ENCODE results near the gene YPEL4.

Gene YPEL4

DNA sequence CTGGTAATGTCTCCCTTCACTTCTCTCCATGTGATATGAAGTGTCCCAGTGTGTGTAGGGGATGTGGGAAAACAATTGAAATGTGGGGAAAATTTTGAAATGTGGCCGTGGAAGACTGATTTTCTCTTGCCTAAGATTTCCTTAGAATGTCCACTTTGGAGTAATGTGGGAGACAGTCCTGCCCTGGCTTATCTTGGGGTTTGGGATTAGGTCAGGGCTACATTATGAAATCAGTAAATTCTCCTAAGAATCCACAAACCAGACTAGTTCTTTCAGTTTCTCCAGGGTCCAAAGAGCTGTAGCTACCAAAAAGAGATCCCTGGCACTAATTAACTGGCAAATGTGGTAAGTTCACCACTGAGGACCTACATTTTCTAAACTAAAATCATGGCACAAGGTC, 22.8 kb downstream of the YPEL4 start:
- no peaks in the 10 kb centered on the region for H3K36me3 Mint-ChIP-seq (ENCODE audit: low read depth)
- H3K9me3 Mint-ChIP-seq: no peaks in the 10 kb centered on the region
- no peak overlapping the region for H3K4me3 Mint-ChIP-seq
- no peaks in the 10 kb centered on the region for H3K4me1 Mint-ChIP-seq (ENCODE audit: low read depth)
- H3K27me3 Mint-ChIP-seq: peaks cover 8% of the 10 kb centered on the region
- H3K27ac Mint-ChIP-seq: no peak overlapping the region

DNA sequence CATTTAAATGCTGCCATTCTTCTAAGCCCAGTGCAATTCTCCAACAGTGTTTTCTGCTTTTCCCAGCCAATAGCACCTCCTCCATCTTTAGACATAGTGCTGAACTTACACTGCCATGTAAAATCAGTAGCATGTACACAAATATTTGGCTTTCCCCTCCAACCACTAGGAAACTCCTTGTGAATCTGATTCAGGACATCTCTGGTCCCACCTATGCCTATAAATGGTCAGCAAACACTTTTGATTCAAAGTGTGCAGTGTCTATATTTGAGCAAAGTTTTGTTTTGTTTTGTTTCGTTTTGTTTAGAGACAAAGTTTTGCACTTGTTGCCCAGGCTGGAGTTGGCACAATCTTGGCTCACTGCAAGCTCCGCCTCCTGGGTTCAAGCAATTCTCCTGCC, 24.8 kb downstream of the YPEL4 start:
- H3K36me3 Mint-ChIP-seq (ENCODE audit: low read depth): no peaks in the 10 kb centered on the region
- no peaks in the 10 kb centered on the region for H3K4me1 Mint-ChIP-seq (ENCODE audit: low read depth)
- H3K9me3 Mint-ChIP-seq: peaks cover 2% of the 10 kb centered on the region
- H3K4me3 Mint-ChIP-seq: no peak overlapping the region
- no peaks in the 10 kb centered on the region for H3K27me3 Mint-ChIP-seq
- no peak overlapping the region for H3K27ac Mint-ChIP-seq

DNA sequence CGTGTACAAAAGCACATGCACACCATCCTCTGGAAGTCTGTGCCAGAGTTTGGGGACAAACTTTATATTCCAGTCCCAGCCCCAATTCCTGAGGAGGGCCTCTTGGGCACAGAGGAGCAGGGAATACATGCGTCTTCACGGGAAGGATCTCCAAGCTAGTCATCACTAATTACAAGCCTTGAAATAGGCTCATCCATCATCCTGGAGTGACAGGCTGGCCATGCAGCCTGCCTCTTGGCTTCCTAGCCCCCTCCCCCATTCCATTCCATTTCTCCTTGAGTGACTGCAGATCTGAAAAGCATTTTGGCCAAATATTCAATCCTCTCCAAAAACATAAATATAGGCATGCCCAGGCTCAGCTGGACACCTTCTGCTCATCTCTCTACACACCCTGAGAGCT, 27.4 kb downstream of the YPEL4 start:
- Mint-ChIP-seq H3K4me1 (ENCODE audit: low read depth) (no peaks in the 10 kb centered on the region), H3K4me3 (no peak overlapping the region), H3K27ac (no peak overlapping the region), H3K27me3 (no peaks in the 10 kb centered on the region), H3K36me3 (ENCODE audit: low read depth) (no peaks in the 10 kb centered on the region), H3K9me3 (peaks cover 7% of the 10 kb centered on the region)

DNA sequence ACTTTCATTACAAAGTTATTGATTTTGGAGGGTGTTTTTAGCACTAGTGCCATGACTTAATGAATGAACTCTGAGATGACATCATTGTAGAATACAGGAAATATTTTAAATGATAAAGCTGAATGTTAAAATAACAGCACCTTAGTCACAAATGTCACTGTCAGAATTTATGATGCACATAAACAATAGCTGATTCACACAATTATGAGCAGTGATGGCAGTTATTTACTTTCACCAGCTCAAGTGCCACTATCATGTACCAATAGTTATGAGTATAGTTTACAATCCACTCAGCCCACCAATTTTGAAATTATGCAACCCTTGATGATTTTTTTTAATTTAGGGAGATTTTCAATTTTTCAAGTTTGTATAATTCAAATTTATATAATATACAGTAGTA, 29.2 kb downstream of the YPEL4 start:
- H3K4me1 Mint-ChIP-seq (ENCODE audit: low read depth): no peaks in the 10 kb centered on the region
- no peak overlapping the region for H3K4me3 Mint-ChIP-seq
- H3K36me3 Mint-ChIP-seq (ENCODE audit: low read depth): no peaks in the 10 kb centered on the region
- H3K9me3 Mint-ChIP-seq: peaks cover 7% of the 10 kb centered on the region
- H3K27me3 Mint-ChIP-seq: peaks cover 5% of the 10 kb centered on the region
- H3K27ac Mint-ChIP-seq: no peak overlapping the region

DNA sequence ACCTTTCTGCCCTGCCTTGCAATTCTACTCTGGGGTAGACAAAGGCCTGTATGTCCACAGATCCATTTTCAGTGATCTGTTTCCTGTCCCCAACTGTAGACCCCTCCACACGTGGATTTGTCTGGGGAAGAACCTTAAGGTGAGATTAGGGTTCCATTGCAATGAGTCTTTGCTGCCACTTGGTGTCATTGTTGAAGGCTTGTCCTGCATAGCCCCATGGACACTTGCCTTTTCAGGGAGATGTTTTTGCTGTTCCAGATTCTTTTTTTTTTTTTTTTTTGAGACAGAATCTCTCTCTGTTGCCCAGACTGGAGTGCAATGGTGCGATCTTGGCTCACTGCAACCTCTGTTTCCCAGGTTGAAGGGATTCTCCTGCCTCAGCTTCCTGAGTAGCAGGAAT, 30.4 kb downstream of the YPEL4 start:
- no peak overlapping the region for H3K4me3 Mint-ChIP-seq
- no peak overlapping the region for H3K27ac Mint-ChIP-seq
- H3K36me3 Mint-ChIP-seq (ENCODE audit: low read depth): no peaks in the 10 kb centered on the region
- peaks cover 5% of the 10 kb centered on the region for H3K27me3 Mint-ChIP-seq
- no peaks in the 10 kb centered on the region for H3K4me1 Mint-ChIP-seq (ENCODE audit: low read depth)
- H3K9me3 Mint-ChIP-seq: peaks cover 7% of the 10 kb centered on the region

DNA sequence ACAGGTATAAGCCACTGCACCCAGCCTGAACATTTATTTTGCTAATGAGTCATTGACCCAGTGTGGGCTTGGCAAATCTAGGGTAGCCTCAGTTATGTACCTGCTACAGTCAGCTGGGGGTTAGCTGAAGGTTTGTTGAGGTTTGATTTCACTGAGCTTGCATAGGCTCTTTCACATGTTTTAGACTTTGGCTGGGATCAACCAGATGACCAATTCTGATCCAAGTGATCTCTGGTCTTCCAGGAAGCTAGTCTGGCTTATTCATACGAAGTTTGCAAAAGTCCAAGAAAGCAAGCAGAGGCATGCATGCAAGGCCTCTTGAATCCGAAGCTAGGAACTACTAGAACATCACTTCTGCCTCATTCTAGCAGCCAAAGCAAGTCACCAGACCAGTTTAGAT, 31.3 kb downstream of the YPEL4 start:
- peaks cover 7% of the 10 kb centered on the region for H3K9me3 Mint-ChIP-seq
- no peak overlapping the region for H3K27ac Mint-ChIP-seq
- no peaks in the 10 kb centered on the region for H3K36me3 Mint-ChIP-seq (ENCODE audit: low read depth)

DNA sequence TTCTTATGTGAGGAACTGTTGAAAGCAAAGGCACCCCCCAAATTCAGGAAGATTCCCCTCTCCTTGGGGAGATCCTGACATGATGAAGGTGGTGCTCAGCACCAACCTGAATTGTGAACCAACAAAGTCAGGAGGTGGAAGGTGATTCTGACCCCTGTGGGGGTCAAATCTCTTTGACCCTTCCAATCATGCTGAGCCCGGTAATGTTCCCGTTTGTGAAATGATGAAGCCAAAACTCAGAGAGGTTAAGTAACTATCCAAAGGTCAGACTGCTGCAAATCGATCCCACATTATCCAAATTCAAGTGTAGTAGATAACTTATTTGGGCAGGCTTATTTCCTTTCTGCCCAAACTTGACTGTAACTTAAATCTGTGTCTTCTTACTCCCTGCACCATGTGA, 33.1 kb downstream of the YPEL4 start:
- peaks cover 9% of the 10 kb centered on the region for H3K27me3 Mint-ChIP-seq
- H3K4me1 Mint-ChIP-seq (ENCODE audit: low read depth): no peaks in the 10 kb centered on the region
- peaks cover 7% of the 10 kb centered on the region for H3K9me3 Mint-ChIP-seq
- no peak overlapping the region for H3K27ac Mint-ChIP-seq
- no peaks in the 10 kb centered on the region for H3K36me3 Mint-ChIP-seq (ENCODE audit: low read depth)
- no peak overlapping the region for H3K4me3 Mint-ChIP-seq

More for the DNA sequence above, 31.3 kb downstream of the YPEL4 start:
- H3K4me3 Mint-ChIP-seq: no peak overlapping the region
- H3K4me1 Mint-ChIP-seq (ENCODE audit: low read depth): no peaks in the 10 kb centered on the region
- H3K27me3 Mint-ChIP-seq: peaks cover 9% of the 10 kb centered on the region

DNA sequence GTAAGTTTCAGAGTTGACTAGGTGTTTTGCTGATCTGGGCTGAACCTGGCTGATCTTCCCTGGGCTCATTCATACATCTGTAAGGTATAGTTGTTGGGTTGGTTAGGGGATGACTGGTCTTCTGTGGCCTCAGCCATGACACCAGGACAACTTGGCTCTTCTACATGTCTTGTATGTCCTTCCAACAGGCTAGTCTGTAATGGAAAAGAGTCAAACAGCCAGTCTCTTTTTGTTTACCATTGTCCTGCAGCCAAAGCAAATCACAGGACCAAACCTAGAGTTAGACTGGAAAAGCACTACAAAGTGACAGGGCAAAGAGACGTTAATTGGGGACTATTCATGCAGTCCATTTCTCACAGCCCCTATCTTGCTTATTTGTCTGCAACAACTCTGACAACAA, 34.4 kb downstream of the YPEL4 start:
- H3K27ac Mint-ChIP-seq: no peak overlapping the region
- H3K27me3 Mint-ChIP-seq: peaks cover 9% of the 10 kb centered on the region
- H3K4me3 Mint-ChIP-seq: no peak overlapping the region
- H3K4me1 Mint-ChIP-seq (ENCODE audit: low read depth): no peaks in the 10 kb centered on the region
- no peaks in the 10 kb centered on the region for H3K36me3 Mint-ChIP-seq (ENCODE audit: low read depth)
- peaks cover 7% of the 10 kb centered on the region for H3K9me3 Mint-ChIP-seq

DNA sequence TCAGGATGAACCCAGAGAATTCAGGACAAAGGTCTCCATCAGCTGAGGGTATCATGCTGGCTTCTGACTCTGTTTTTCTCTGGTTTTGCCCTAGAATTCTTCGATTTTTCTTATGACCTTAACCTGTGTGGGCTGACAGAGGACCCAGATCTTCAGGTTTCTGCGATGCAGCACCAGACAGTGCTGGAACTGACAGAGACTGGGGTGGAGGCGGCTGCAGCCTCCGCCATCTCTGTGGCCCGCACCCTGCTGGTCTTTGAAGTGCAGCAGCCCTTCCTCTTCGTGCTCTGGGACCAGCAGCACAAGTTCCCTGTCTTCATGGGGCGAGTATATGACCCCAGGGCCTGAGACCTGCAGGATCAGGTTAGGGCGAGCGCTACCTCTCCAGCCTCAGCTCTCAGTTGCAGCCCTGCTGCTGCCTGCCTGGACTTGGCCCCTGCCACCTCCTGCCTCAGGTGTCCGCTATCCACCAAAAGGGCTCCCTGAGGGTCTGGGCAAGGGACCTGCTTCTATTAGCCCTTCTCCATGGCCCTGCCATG, 35.4 kb downstream of the YPEL4 start:
- no peak overlapping the region for H3K27ac Mint-ChIP-seq
- H3K9me3 Mint-ChIP-seq: peaks cover 2% of the 10 kb centered on the region

DNA sequence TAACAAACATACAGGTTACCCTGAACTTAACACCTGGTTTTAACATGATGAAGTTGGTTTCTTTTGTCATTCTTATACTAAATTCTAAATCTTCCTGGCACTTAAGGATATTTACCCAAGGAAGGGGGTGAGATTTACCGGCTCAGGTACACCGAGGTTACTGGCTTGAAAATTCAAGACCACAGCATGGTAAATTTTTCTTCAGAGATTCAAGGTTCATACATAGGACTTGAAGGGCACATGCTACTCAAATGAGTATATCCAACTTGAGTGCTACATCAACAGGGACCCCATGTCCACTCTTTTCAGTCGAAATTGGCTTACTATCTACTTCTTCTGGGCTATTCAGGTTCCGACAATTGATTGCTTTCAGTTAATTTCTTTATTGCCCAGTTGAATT, 39.5 kb downstream of the YPEL4 start:
- no peaks in the 10 kb centered on the region for H3K4me1 Mint-ChIP-seq (ENCODE audit: low read depth)
- H3K4me3 Mint-ChIP-seq: no peak overlapping the region
- no peak overlapping the region for H3K27ac Mint-ChIP-seq
- H3K9me3 Mint-ChIP-seq: no peaks in the 10 kb centered on the region
- no peaks in the 10 kb centered on the region for H3K36me3 Mint-ChIP-seq (ENCODE audit: low read depth)
- peaks cover 15% of the 10 kb centered on the region for H3K27me3 Mint-ChIP-seq

More for the DNA sequence above, 35.4 kb downstream of the YPEL4 start:
- Mint-ChIP-seq H3K36me3 (ENCODE audit: low read depth) (no peaks in the 10 kb centered on the region), H3K4me1 (ENCODE audit: low read depth) (no peaks in the 10 kb centered on the region), H3K27me3 (peaks cover 9% of the 10 kb centered on the region), H3K4me3 (no peak overlapping the region)

DNA sequence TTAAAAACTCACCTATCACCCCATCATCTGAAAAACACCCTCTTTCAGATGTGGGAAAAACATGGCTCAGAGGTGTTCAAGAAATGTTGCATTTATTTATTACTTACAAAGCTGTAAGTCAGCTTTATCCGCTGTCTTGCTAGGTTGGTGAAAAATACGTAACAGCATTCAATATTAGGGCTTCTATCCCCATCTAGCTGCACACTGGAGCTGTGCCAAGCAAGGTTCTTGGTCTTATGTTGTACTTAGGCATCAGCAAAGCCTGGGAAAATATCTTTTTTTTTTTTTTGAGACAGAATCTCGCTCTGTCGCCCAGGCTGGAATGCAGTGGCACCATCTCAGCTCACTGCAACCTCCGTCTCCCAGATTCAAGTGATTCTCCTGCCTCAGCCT, 44.7 kb downstream of the YPEL4 start:
- Mint-ChIP-seq H3K4me3 (no peak overlapping the region), H3K4me1 (ENCODE audit: low read depth) (no peaks in the 10 kb centered on the region), H3K36me3 (ENCODE audit: low read depth) (no peaks in the 10 kb centered on the region), H3K27ac (no peak overlapping the region), H3K9me3 (no peaks in the 10 kb centered on the region), H3K27me3 (peaks cover 14% of the 10 kb centered on the region)

DNA sequence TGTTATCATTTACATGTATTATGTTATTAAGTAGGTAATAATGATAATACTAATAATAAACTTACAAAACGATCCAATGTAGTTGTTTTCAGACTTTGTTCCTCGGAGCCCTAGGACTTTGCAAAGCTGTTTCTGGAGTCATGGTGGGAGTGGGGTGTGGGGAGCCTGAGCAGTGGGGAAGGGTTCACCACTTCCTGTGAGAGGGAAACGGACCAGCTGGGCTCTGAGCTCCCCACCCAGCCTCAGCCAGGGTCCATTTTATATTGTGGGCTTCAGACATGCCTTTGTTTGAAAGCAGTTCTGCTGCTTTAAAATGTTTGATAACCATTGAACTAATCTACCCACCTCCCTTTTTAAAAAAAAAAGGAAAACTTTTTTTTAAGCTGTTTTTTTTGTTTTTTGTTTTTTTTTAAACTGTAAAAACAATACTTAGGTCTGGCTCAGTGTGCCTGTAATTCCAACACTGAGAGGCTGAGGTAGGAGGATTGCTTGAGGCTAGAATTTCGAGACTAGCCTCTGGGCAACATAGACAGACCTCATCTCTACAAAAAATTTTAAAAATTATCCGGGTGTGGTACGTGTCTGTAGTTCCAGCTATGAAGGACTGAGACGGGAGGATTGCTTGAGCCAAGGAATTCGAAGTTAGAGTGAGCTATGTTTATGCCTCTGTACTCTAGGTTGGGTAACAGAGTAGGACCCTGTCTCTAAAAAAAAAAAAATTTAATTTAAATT, 45.2 kb downstream of the YPEL4 start:
- H3K4me1 Mint-ChIP-seq (ENCODE audit: low read depth): no peaks in the 10 kb centered on the region
- H3K36me3 Mint-ChIP-seq (ENCODE audit: low read depth): no peaks in the 10 kb centered on the region
- H3K27me3 Mint-ChIP-seq: peaks cover 19% of the 10 kb centered on the region
- no peaks in the 10 kb centered on the region for H3K9me3 Mint-ChIP-seq
- no peak overlapping the region for H3K27ac Mint-ChIP-seq
- H3K4me3 Mint-ChIP-seq: no peak overlapping the region

DNA sequence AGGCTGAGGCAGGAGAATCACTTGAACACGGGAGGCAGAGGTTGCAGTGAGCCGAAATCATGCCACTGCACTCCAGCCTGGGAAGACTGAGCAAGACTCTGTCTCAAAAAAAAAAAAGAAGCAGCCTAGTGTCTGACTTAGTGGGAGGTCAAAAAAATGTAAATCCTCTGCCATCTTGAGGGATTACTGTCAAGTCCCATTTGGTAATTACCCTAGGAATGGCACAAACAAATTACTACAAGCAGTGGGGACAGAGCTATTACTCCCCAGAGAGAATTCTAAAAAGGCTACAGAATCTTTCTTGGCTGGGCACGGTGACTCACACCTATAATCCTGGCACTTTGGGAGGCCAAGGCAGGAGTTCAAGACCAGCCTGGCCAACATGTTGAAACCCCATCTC, 48.4 kb downstream of the YPEL4 start:
- H3K4me1 Mint-ChIP-seq (ENCODE audit: low read depth): no peaks in the 10 kb centered on the region

DNA sequence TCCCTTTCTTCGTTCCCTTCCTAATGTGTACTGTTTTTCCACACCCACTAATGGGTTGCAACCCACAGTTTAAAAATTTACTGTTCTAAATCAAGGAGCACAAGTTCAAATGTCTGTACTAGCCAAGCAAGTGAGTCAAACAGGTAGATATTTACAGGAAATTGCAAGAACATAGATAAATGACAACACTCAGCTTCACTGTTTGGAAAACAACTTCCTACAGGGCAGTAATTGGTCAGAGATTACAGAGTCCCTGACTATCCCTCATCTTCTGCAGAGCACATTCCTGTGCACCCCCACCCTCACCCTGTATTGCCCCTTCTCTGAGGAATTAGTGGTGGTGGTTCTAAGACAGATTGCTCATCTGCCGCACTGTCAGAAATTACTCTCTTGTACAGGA, 50.3 kb downstream of the YPEL4 start:
- Mint-ChIP-seq H3K4me1 (ENCODE audit: low read depth) (no peaks in the 10 kb centered on the region), H3K27ac (no peak overlapping the region)

More for the DNA sequence above, 48.4 kb downstream of the YPEL4 start:
- Mint-ChIP-seq H3K27me3 (peaks cover 30% of the 10 kb centered on the region), H3K36me3 (ENCODE audit: low read depth) (no peaks in the 10 kb centered on the region), H3K9me3 (no peaks in the 10 kb centered on the region), H3K27ac (no peak overlapping the region), H3K4me3 (no peak overlapping the region)

DNA sequence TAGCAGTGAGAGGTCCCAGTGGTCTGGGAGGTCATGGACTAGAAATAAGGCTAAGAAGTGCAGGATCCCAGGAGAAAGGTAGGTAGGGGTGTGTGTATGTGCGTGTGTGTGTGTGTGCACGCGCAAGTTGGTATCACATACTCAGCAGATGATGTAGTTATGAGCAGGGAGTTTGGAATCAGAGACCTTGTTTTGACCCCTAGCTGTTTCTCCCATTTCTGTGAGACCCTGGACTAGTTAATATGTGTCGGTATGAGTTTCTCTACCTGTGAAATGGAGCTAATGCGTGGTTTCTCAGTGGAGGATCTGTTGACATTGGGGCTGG, 50.9 kb downstream of the YPEL4 start:
- H3K27ac Mint-ChIP-seq: no peak overlapping the region

More for the DNA sequence above, 50.3 kb downstream of the YPEL4 start:
- Mint-ChIP-seq H3K9me3 (no peaks in the 10 kb centered on the region), H3K36me3 (ENCODE audit: low read depth) (no peaks in the 10 kb centered on the region), H3K4me3 (no peak overlapping the region), H3K27me3 (peaks cover 35% of the 10 kb centered on the region)

More for the DNA sequence above, 50.9 kb downstream of the YPEL4 start:
- Mint-ChIP-seq H3K4me1 (ENCODE audit: low read depth) (no peaks in the 10 kb centered on the region), H3K9me3 (no peaks in the 10 kb centered on the region), H3K27me3 (peaks cover 35% of the 10 kb centered on the region), H3K4me3 (no peak overlapping the region), H3K36me3 (ENCODE audit: low read depth) (no peaks in the 10 kb centered on the region)

Data from stimulated activated naive CD8-positive, alpha-beta T cell treated with anti-CD3 and anti-CD28 coated beads, Interleukin-15, Interleukin-2, amounts not matched to agents 100 ng/mL and 50 ng/mL, for 24 hours (primary cell).